Esophagus squamous epithelium (tissue), 5 donors: ENCODE data around the gene SEC14L5. TPM values are rescaled to one million over a fixed set of nuclear protein-coding genes. Genes with fewer than 3 reads are reported as not detected.

Experiments used
- DNase-seq: peaks from one replicate; lab custom pipeline; 2025; lab: John Stamatoyannopoulos, UW
- H3K27ac ChIP-seq, 4 donors: fragments of 200-600 bp; sonication (generic); one replicate each; pipeline ENCODE4 v1.5.1; 2016 to 2019; ENCODE audit warnings: mild to moderate bottlenecking in 1 of 4
- H3K27me3 ChIP-seq, 4 donors: fragments of 200-600 bp; sonication (generic); 1 replicate in 3 of 4; 2 replicates in 1 of 4; pipeline versions ENCODE4 v1.5.1 to v1.6.0; 2017 to 2021; ENCODE audit warnings: antibody characterized with exemption in 1 of 4
- H3K36me3 ChIP-seq, 3 donors: fragments of 200-600 bp; sonication (generic); one replicate each; pipeline ENCODE4 v1.5.1; 2016 to 2019
- H3K4me1 ChIP-seq, 3 donors: fragments of 200-600 bp; sonication (generic); one replicate each; pipeline ENCODE4 v1.5.1; 2017 to 2019
- H3K4me3 ChIP-seq, 4 donors: fragments of 200-600 bp; sonication (generic); 1 replicate in 3 of 4; 2 replicates in 1 of 4; pipeline ENCODE4 v1.5.1; 2016 to 2019; ENCODE audit warnings: mild to moderate bottlenecking in 2 of 4, moderate library complexity in 1 of 4
- H3K9me3 ChIP-seq, 3 donors: fragments of 200-600 bp; sonication (generic); one replicate each; pipeline ENCODE4 v1.5.1; 2016 to 2019
- CTCF ChIP-seq, 6 experiments: fragments of 450-650 bp in 4 of 6; fragments of 200-600 bp in 2 of 6; sonication (generic) in 2 of 6; IDR thresholded peaks; one replicate each; pipeline ENCODE4 v1.5.1; 2016 to 2019; ENCODE audit warnings: antibody characterized with exemption in 6 of 6, mild to moderate bottlenecking in 4 of 6, moderate library complexity in 4 of 6
- POLR2A ChIP-seq, 4 donors: fragments of 450-650 bp; IDR thresholded peaks; one replicate each; pipeline ENCODE4 v1.6.1; 2017; ENCODE audit warnings: antibody characterized with exemption in 4 of 4, mild to moderate bottlenecking in 4 of 4, moderate library complexity in 3 of 4
- WGBS, 2 donors: methylation state at CpG; one replicate each; pipeline ENCODE4 v1.1.5; 2018; 5-methylcytosine and 5-hydroxymethylcytosine counted together
- intact Hi-C: fragments of 100-400 bp; cut with DNase I; formaldehyde crosslinking; loops from one replicate; pipeline ENCODE4 v1.15.0; 2022
- total RNA-seq, 4 donors: library from RNA; depleted of rRNA; stranded (reverse); fragments of >200 nt; gene quantifications; one replicate each; pipeline ENCODE4 v1.1.0, GENCODE V29; 2016
- donor health status: DM: yes; HTN: yes; CAD: no.

Gene SEC14L5
- total RNA-seq: 1 to 10 TPM in 1 of 4 donors, under 1 TPM in 3; 0.22 to 5.6 (median 0.49) TPM

GRCh38 chr16:4957720-4958509 is at the start of gene SEC14L5:
Gene SEC14L5 (plus strand): TSS chr16:4958330. CDS start chr16:4959324, 994 bp downstream.
- WGBS, 2 donors: 1% methylated on average over 11 to 16 of the region's 56 CpGs
- Histone ChIP-seq H3K27ac (peak within 1 kb of the TSS; percentile 64 to 78 (median 74)), H3K4me3 (peak within 1 kb of the TSS; percentile 38 to 75 (median 52)), H3K9me3 (no peaks in the 10 kb centered on the region), H3K36me3 (no peaks in the 10 kb centered on the region), H3K27me3 (peaks cover 0 to 16% (median 0%) of the 10 kb centered on the region in 4 donors), H3K4me1 (peaks cover 10 to 43% (median 20%) of the 10 kb centered on the region in 3 donors)
- intact Hi-C loops: loop anchor here (10.0 kb wide), 1 partner anchor 263 kb away; the partner anchor contains the start of gene NUDT16L1
- TF ChIP-seq CTCF (IDR thresholded peaks at IDR 0.05): no peak
- TF ChIP-seq POLR2A (IDR thresholded peaks at IDR 0.05): no peak
- DNase-seq: peak; percentile 81

- Histone ChIP-seq H3K4me3 (no peak overlapping the region), H3K36me3 (peaks cover 6 to 100% (median 13%) of the 10 kb centered on the region in 3 donors), H3K27me3 (no peaks in the 10 kb centered on the region), H3K4me1 (peaks cover 0 to 32% (median 0%) of the 10 kb centered on the region in 3 donors), H3K27ac (no peak overlapping the region), H3K9me3 (no peaks in the 10 kb centered on the region)
- no peak for DNase-seq
- no peak for TF ChIP-seq POLR2A (IDR thresholded peaks at IDR 0.05)
- TF ChIP-seq CTCF (IDR thresholded peaks at IDR 0.05): no peak
- intact Hi-C loops: no loop called here
- WGBS, 2 donors: 77 to 87% methylated on average over 5 of the region's 5 CpGs
Observed at GRCh38 chr16:4908854-4909401, 49.2 kb upstream of the SEC14L5 start.

- Histone ChIP-seq H3K27ac (no peak overlapping the region), H3K27me3 (no peaks in the 10 kb centered on the region), H3K4me1 (peaks cover 0 to 40% (median 0%) of the 10 kb centered on the region in 3 donors), H3K4me3 (no peak overlapping the region), H3K36me3 (peaks cover 5 to 100% (median 12%) of the 10 kb centered on the region in 3 donors), H3K9me3 (no peaks in the 10 kb centered on the region)
- TF ChIP-seq CTCF (IDR thresholded peaks at IDR 0.05) (peak in 1 of 6 experiments; percentile 16), POLR2A (IDR thresholded peaks at IDR 0.05) (no peak)
- DNase-seq: no peak
- intact Hi-C loops: no loop called here
- WGBS, 2 donors: 62 to 67% methylated on average over 7 of the region's 7 CpGs
Observed at GRCh38 chr16:4909825-4910224, 48.3 kb upstream of the SEC14L5 start.

GRCh38 chr16:4910828-4911227 is 47.3 kb upstream of the SEC14L5 start:
- H3K4me1 ChIP-seq: peaks cover 0 to 50% (median 0%) of the 10 kb centered on the region in 3 donors
- WGBS, 2 donors: 63 to 93% methylated on average over 3 to 9 of the region's 12 CpGs
- DNase-seq: no peak
- intact Hi-C loops: no loop called here
- H3K9me3 ChIP-seq: no peaks in the 10 kb centered on the region
- H3K27ac ChIP-seq: no peak overlapping the region
- H3K36me3 ChIP-seq: peaks cover 5 to 99% (median 8%) of the 10 kb centered on the region in 3 donors
- no peak overlapping the region for H3K4me3 ChIP-seq
- TF ChIP-seq POLR2A (IDR thresholded peaks at IDR 0.05): no peak
- no peaks in the 10 kb centered on the region for H3K27me3 ChIP-seq

- intact Hi-C loops: no loop called here
- H3K36me3 ChIP-seq: peaks cover 5 to 96% (median 8%) of the 10 kb centered on the region in 3 donors
- no peak overlapping the region for H3K4me3 ChIP-seq
- no peaks in the 10 kb centered on the region for H3K27me3 ChIP-seq
- WGBS, 2 donors: 75 to 78% methylated on average over 6 of the region's 6 CpGs
- no peaks in the 10 kb centered on the region for H3K9me3 ChIP-seq
- no peak for DNase-seq
- H3K4me1 ChIP-seq: peaks cover 0 to 61% (median under 1%) of the 10 kb centered on the region in 3 donors
- no peak overlapping the region for H3K27ac ChIP-seq
- TF ChIP-seq POLR2A (IDR thresholded peaks at IDR 0.05) (no peak), CTCF (IDR thresholded peaks at IDR 0.05) (no peak)
Observed at GRCh38 chr16:4911970-4912386, 46.2 kb upstream of the SEC14L5 start.
